Panc1 (cell line): Measurements from ENCODE around the gene LRRFIP1.

Experiments used
- CTCF ChIP-seq: fragments of 450-650 bp; IDR thresholded peaks from 2 replicates; pipeline ENCODE4 v1.5.1; 2017; ENCODE audit warnings: mild to moderate bottlenecking
- REST ChIP-seq, 2 experiments: IDR thresholded peaks; 2 replicates each; pipeline ENCODE4 v1.6.1; 2011 to 2012; ENCODE audit warnings: low read depth in 2 of 2, control low read depth in 1 of 2, low read length in 1 of 2, mild to moderate bottlenecking in 1 of 2, moderate library complexity in 1 of 2; ENCODE audit not compliant: insufficient read depth in 1 of 2
- TCF7L2 ChIP-seq: IDR thresholded peaks from 2 replicates; pipeline ENCODE4 v1.6.1; 2011; ENCODE audit warnings: mild to moderate bottlenecking, low read depth, low read length, inconsistent platforms

- TF ChIP-seq CTCF (no peak), TCF7L2 (no peak), REST (IDR thresholded peaks at IDR 0.05; ENCODE audit: insufficient read depth in 1 of 2, low read depth in 2 of 2, low read length in 1 of 2) (no peak)
Measured at GRCh38 chr2:237692601-237693290, 65.4 kb downstream of the LRRFIP1 start.
